Activated CD8-positive, alpha-beta memory T cell treated with anti-CD3 and anti-CD28 coated beads, Interleukin-2, amount 50 U/mL, for 24 hours (primary cell): Measurements from ENCODE around the gene FBXO42.

Experiments
- DNase-seq: peaks from one replicate; pipeline ENCODE4 v3.0.0-alpha.2; 2020; ENCODE audit errors: extremely low read depth

The FBXO42 gene

DNA sequence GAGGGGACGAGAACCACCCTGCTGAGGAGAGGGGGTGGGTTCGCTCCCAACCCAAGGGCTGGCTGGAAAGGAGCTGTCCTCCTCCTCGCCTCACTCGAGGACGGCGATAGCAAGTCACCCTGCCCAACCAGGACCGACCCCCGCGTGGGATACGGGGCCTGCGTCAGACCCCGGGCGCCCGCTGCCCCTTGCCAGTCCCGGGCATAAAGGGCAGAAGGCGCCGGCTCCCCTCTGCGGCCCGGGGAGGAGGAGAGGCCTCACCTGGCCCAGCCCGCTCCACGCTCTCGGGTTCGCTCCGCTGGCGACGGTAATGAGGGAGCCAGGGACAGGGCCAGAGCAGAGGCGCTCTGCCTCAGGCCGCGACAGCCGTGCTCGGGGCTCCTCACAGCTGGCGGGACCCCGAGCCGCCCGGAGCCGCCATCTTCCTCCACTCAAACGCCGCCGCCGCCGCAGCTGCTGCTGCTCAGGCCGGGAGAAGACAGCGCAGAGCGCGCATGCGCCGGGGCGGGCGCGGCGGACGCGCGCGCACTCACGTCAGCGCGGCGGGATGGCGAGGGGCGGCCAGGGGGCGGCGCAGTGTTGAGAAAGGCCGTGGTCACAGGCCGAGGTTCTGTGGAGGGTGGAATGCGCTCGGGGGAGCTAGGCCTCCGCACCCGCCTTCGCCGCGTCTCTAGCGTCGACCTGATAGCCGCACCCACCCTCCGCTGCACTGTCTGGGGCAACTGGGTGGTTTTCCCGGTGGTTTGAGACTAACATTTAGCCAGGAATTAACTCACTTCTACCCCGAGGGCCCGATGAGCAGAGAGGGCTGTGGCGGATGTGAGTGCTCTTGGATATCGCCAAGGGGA lies at the start of gene FBXO42:
Gene FBXO42 (minus strand): TSS at position 487 of the 848 bp plus-strand sequence. CDS start 37,062 bp downstream, outside the sequence.
- DNase-seq: peak; percentile 60

DNA sequence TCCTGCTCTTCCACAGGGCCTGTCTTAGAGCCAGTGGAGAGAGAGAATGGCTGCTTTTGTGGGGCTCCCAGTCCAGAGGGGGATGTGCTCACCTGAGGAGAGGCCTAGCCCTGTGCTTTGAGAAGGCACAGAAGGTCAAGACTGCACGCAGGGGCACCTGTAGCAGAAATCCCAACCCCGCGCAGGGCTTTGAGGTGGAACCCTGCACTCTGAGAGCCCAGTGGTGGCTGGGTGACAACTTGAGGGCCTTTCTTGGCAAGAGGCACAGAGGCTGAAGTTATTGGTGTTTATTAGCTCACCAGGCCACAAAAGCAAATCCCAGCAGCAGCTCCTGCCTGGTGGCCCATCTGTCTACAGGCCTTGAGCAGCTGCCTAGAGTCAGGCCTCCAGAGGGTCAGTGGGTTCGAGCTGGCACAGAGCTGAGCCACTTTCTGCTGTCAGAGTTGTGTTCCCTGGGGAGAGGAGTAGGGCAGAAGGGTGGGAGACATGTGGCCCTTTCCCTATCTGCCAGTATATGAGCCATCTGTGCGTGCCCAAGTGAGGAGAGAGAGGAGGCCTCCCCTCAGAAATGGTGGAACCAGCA lies 46.2 kb upstream of the FBXO42 start:
- DNase-seq: no peak

DNA sequence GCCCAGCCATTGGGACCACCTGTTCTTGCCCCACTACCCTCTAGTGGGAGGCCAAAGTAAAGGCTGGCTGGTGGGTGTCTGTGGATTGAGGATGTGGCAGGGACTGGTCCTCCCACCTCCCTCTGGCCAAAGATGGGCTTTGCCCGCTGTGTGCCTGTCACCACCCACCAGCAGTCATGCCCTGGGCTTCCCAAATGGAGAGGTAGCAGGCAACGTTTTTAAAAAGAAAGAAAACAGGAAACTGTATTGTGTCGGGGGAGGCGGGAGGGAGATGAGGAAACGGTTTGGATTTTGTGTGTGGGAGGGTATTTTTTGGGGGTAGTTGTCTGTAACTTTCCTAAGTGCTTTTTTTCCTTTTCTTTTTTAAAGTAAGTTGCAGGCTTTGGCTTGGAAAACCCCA lies 44.8 kb upstream of the FBXO42 start:
- DNase-seq: no peak

DNA sequence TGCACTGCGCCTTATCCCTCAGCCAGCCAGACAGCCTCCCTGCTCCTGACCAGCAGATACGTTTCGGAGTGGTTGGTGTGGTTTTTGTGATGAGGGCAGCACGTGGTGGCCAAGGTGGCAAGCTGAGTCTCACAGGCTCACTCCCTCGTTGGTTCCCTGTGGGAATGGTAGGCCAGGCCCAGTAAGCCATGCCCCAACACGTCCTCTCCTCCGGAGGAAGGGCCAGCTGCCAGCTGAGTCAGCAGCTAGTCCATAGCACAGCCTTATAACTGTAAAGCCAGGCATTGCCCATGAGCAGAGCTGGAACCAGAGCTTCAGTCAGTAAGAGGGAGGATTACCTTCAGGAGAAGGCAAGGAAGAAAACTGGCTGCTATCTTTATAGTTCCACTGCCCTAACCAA lies 44.3 kb upstream of the FBXO42 start:
- no peak for DNase-seq

DNA sequence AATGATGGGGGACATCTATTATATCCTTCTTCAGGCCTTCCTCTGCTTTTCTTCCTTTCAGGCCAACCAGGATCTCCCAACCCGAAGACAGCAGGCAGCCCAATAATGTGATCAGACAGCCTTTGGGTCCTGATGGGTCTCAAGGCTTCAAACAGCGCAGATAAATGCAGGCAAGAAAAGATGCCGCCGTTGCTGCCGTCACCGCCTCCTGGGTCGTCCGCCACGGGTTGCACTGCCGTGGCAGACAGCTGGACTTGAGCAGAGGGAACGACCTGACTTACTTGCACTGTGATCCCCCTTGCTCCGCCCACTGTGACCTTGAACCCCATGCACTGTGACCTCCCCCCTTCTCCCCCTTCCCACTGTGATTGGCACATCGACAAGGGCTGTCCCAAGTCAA lies 42.7 kb upstream of the FBXO42 start:
- DNase-seq: no peak

DNA sequence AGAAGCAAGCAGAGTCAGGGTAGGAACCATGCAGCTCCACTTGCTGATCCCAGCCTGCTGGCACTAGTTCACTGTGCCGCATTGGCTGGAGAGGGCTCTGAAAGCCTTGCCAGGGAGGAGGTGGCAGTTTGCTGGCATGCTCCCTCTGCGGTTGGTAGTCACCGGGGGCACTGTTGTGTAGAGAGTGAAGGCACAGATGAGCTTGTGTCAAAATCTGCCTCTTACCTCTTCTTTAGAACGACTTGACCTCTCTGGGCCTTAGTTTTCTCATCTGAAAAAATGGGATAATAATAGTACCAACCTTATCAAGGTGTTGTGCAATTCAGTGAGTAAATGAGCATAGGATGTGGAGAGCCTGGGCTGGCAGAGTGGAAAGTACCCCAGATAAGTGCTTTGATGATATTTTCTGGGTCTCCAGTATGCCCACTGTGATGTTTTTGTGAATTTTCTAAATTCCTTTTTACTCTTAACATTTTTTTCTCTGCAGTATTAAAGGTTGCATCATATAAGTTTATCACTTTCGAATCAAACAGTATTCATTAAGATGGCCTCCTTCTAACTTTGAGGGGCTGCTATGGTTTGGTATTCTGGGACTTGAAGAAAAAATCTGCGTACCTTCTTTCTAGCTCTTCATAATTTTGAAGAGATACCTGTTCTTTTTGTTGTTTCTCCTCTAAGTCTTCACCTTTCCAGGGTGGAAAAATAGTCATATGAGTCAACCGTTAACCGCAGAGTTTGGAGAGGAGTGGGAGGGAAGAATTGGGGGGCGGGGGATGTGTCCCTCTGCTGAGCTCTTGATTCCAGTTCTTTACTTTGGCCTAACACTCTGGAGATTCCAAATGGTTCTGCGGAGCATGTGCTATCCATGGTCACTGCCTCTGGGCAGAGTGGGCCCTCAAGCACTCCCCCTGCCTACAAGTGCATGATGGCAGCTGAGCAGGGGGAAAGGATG lies 41.6 kb upstream of the FBXO42 start:
- no peak for DNase-seq

DNA sequence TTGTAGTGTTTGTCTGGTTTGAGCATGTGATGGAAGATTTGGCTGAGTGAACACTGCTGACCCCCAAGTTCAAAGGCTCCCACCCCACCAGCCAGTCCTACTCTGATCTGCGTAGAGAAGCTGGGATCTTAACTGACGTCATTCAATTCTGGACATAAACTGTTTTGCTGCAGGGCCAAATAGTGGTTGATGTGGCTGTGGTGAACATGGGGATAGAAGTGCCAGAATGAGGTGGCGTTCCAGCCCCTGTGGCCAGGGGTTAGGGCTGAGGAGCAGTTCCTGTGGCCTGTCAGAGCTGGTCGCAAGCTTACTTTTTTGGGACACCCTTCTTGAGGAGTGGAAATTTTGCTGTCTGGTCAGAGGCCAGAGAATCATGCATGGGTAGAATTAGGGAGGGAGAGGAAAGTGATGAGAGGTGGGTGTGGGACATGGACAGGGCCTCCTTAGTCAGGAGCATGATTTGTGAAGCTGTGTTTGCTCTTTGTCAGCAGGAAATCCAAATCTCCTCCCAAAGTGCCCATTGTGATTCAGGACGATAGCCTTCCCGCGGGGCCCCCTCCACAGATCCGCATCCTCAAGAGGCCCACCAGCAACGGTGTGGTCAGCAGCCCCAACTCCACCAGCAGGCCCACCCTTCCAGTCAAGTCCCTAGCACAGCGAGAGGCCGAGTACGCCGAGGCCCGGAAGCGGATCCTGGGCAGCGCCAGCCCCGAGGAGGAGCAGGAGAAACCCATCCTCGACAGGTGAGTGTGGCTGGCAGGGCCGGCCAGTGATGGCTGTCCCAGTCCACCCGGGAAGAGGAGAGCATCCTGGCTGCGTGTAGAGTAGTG lies 40.7 kb upstream of the FBXO42 start:
- DNase-seq: no peak

DNA sequence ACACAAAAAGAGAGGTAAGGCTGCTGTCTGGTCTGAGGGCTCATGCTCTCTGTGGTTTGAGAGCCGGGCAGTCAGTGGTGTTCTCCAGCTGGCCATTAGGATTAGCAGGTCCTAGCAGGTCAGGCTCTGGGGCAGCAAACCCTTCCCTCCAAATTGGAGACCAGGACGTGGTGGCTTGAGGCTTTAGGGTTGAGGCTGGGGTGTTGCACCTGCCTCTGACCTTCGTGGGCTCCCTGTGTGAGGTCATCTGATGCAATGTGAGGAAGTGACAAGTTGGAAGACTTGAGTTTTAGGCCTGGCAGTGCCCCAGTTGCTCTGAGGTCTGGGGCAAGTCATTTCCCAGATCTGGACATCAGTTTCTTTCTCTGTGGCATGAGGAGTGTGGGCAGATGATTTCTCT lies 39.1 kb upstream of the FBXO42 start:
- DNase-seq: no peak

DNA sequence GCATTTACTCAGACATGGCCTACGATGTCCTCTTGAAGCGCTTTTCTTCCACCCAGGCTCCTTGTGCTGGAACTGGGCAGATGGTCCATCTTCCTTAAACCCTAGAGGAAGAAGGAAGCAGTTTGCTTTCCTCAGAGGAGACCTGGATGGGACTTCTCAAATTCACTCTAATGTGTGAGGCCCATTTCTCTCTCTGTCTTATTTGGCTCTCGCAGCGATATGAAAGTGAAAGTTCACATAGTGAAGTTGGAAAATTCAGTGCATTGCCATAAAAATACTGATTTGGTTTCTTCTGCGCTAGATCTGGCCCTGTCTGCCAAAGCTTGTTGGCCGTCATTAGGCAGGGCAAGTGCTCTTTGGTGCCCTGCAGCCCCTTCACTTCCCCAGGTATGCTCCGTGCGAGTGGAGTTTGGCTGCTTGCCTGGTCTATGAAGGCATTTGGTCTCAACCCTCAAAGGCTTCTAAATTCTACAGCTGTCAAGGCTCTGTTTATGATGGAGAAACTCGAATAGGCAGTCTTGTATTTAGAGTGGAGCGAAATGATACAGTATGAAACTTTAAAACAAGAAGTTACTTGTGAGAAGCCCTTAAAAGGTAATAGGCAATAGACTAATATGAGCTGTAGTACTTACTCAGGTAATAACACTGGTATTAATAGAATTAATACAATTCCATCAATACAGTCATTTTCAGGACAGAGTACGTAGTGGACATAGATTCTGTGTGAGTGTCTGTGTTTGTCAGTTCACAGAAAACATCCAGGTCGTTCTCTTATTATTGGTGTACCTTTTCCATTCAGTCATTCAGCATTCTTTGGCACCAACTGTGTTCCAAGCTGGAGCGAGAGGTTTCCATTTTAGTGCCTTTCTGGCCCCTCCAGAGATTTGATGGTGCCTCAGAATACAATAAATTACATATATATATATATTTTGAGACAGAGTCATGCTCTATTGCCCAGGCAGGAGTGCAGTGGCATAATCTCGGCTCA lies 35.2 kb upstream of the FBXO42 start:
- no peak for DNase-seq

DNA sequence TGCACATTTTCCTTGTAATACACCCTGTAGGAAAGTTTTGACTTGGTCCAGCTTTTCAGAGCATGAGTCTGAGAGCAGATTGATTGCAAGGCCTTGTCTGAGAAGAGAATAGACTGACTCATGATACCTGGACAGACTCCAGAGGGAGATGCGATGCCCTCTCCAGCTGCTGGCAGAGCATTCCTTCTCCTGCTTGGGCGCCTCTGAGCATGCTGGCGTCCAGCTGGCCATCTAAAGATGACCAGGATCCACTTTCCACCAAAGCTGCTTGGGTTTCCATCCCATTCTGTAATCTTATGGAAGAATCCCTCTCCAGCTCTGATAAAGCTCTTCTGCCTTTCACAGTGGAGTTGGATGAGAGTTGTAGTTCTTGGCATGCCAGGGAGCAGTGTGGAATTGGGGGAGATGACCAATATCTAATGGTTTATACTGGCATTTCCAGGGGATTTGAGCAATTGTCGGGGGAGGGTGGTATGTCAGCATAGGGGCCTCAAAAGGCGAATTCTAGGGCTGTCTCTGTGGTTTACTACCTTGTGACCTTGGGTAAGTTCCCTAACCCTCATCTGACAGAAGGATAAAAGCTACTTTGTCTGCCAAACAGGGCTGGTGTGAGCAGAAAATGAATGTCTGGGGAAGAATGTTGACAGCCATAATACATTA lies 34.3 kb upstream of the FBXO42 start:
- no peak for DNase-seq

DNA sequence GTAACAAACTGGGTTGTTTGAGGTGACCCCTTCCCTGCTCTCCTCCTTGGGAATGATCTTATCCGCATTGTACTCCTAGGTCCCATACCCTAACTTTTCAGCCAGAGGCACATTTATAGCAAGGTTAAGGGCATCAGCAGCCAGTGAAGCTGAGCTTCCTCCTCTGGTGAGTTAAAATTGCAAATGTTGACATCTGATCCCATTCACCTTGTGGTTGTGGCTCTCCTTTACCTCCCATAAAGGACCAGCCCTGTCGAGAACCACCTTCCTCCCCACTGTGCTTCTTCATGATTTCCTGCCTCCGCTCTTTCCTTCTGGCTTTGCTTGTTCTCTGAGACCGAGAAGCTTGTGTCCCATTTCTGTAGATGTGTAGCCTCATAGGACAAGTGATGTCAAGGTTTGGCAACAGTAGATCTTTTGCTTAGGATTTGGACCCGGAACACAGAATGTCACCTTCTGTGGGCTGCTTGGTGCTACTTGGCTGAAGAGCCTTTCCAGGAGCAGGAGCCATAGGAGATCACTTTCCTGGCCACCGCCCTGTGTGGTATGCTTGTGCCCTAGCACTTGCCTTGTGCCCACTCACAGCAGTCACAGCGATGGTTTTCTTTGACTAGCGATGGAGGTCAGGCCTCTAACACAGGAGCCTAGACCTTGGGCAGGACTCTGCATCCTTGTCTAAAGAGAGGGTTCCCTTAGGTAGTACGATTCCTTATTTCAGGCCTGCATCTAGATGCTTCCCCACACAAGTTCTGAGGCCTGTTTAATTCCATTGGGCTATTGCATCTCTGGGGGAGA lies 33.6 kb upstream of the FBXO42 start:
- no peak for DNase-seq

DNA sequence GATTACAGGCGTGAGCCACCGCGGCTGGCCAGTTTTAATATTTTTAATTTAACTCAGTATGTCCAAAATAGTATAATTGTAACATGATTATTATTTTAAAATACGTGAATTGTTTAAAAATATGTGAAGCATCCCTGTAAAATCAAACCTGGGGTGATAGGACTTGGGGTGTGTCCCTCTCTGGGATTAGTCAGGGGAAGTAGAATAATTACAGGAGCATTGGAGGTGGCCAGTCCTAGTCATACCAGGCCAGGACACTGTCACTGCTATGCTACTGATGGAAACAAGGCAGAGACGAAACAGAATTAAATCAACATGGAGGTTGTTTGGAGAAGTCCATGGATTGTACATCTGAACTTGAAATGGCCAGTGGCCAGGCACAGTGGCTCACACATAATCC lies 31.6 kb upstream of the FBXO42 start:
- DNase-seq: no peak

DNA sequence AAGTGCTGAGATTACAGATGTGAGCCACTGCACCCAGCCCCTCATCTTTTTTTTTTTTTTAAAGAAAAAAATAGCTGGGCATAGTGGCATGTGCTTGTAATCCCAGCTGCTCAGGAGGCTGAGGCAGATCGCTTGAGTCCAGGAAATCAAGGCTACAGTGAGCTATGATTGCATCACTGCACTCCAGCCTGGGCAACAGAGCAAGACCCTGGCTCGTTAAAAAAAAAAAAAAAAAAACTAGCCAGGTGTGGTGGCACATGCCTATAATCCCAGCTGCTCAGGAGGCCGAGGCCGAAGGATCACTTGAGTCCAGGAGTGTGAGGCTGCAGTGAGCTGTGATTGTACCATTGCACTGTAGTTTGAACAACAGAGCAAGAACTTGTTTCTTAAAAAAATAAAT lies 28.6 kb upstream of the FBXO42 start:
- DNase-seq: no peak

DNA sequence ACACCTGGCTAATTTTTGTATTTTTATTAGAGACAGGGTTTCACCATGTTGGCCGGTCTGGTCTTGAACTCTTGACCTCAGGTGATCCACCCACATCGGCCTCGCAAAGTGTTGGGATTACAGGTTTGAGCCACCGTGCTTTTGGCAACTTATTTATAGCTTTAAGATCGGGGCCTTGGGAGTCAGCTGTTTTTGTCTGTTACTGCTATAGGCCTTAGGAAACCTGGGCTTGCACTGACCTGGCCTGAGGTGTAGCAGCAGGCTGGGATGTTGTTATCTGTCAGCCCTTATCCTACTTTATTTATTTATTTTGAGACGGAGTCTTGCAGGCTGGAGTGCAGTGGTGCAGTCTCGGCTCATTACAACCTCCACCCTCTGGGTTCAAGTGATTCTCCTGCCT lies 26.2 kb upstream of the FBXO42 start:
- no peak for DNase-seq

DNA sequence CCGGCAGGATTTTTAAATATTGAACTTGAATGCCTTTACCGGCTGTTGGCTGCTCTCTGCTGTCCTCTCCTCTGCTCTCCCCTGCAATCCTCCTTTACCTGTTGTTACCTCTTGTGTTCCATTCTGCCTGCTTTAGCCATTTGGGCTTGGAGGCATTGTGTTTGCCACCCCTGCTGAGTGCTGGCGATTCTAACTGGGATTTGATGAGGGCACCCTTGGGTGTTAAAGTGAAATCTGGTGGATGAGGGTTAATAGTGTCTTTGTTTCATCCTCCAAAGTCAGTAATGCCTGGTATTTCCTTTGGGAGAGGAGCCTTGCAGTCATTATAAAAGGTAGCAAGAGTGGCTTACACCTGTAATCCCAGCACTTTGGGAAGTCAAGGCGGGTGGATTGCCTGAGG lies 24.7 kb upstream of the FBXO42 start:
- no peak for DNase-seq

DNA sequence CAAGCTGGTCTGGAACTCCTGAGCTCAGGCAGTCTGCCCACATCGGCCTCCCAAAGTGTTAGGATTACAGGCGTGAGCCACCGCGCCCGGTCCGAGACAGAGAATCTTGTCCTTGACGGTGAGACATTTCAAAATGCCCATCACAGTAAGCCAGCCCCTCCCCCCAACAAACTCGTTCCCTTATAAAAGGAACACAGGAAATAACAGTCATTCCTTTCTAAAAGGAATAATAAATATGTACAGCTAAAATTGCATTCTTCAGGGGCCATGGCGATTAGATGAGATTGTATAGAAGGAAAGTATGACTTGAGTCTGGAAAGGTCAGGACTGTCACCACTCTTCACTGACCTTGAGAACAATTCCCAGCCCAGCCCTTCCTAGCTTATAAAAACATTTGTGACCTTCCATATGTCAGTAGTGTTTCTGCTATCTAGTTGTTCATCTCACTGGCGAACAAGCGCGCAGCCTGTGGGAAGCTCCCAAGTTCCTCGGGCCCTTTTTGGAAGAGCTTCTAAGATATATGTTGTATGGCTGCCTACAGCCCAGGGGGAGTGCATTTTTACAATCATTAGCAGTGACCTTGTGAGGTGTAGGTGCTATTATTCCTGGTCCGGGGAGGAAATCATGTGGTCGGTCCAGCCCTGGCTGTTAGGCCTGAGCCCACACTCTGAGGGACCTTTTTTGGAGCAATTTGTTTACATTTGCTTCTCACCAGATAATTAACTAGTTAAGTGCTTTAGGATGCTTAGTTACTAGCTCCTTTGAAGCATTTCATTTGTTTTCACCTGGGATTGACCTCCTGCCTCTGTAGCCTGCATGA lies 23.5 kb upstream of the FBXO42 start:
- no peak for DNase-seq

DNA sequence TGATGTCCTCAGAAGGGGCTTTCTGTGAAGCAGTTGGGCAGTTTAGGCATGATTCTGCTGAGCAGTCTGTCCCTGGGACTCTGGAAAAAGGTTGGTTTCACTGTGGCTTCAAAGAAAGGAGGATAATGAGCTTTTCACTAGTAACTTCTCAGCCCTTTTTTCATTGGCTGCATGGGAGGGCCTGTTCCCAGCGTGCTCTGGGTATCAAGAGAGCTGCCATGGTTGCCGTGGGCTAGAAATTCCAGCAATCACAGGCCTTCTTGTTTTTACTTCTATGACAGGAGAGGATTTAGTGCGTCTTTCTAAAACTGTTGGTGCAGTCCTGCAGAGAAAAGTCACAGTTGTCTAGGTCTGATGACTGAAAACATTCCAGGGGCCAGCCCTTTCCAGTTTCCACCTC lies 22.0 kb upstream of the FBXO42 start:
- DNase-seq: no peak
